CD8-positive, alpha-beta memory T cell (primary cell): ENCODE data around the gene AKAP13. TPM values are rescaled to one million over a fixed set of nuclear protein-coding genes. Genes with fewer than 3 reads are reported as not detected.

ENCODE experiments used
- CTCF ChIA-PET: fragments of 350-600 bp; sonication (Branson Sonifier 250); formaldehyde crosslinking; loops from one replicate; lab custom pipeline; 2021; ENCODE audit warnings: antibody characterized with exemption; lab: Charles Lee
- POLR2A ChIA-PET: fragments of 350-600 bp; sonication (Branson Sonifier 250); formaldehyde crosslinking; loops from one replicate; lab custom pipeline; 2021; ENCODE audit warnings: antibody characterized with exemption; lab: Charles Lee
- DNase-seq, 5 donors: peaks; one replicate each; pipeline versions ENCODE4 v3.0.0 to v3.0.0-alpha.2; 2020 to 2022; ENCODE audit warnings: mixed read lengths in 1 of 5
- H3K27ac ChIP-seq: one replicate; pipeline ENCODE4 v1.7.0; 2013; ENCODE audit warnings: low read depth, mild to moderate bottlenecking, low read length, moderate library complexity
- H3K27me3 ChIP-seq: 2 replicates; pipeline ENCODE4 v1.7.0; 2013; ENCODE audit warnings: low read length, mild to moderate bottlenecking; ENCODE audit not compliant: insufficient read depth, poor library complexity, severe bottlenecking
- H3K36me3 ChIP-seq: 2 replicates; pipeline ENCODE4 v1.7.0; 2013; ENCODE audit warnings: mild to moderate bottlenecking, low read length, moderate library complexity; ENCODE audit not compliant: insufficient read depth
- H3K4me1 ChIP-seq: 2 replicates; pipeline ENCODE4 v1.7.0; 2013; ENCODE audit warnings: mild to moderate bottlenecking, low read length, moderate library complexity; ENCODE audit not compliant: insufficient read depth
- H3K4me3 ChIP-seq: 2 replicates; pipeline ENCODE4 v1.7.0; 2013; ENCODE audit warnings: mild to moderate bottlenecking, low read length
- H3K9me3 ChIP-seq: 2 replicates; pipeline ENCODE4 v1.7.0; 2013; ENCODE audit warnings: mild to moderate bottlenecking, low read length
- H3K27ac Mint-ChIP-seq, 8 donors: one replicate each; pipeline ENCODE4 v1.8.0; 2020 to 2021; ENCODE audit warnings: mixed read lengths in 8 of 8, mild to moderate bottlenecking in 6 of 8, inconsistent platforms in 3 of 8, moderate library complexity in 3 of 8
- H3K27me3 Mint-ChIP-seq, 2 donors: one replicate each; pipeline ENCODE4 v1.8.0; 2020 to 2021; ENCODE audit warnings: mixed read lengths in 2 of 2, mild to moderate bottlenecking in 1 of 2, moderate library complexity in 1 of 2
- H3K36me3 Mint-ChIP-seq, 3 donors: one replicate each; pipeline ENCODE4 v1.8.0; 2020 to 2021; ENCODE audit warnings: mixed read lengths in 3 of 3, inconsistent platforms in 1 of 3, mild to moderate bottlenecking in 1 of 3
- H3K4me1 Mint-ChIP-seq, 3 donors: one replicate each; pipeline ENCODE4 v1.8.0; 2020 to 2021; ENCODE audit warnings: mixed read lengths in 3 of 3, inconsistent platforms in 1 of 3, mild to moderate bottlenecking in 1 of 3
- H3K4me3 Mint-ChIP-seq, 7 donors: one replicate each; pipeline ENCODE4 v1.8.0; 2020 to 2021; ENCODE audit warnings: mixed read lengths in 7 of 7, mild to moderate bottlenecking in 6 of 7, moderate library complexity in 4 of 7, inconsistent platforms in 2 of 7
- H3K9me3 Mint-ChIP-seq, 5 donors: one replicate each; pipeline ENCODE4 v1.8.0; 2020 to 2022; ENCODE audit warnings: mixed read lengths in 5 of 5, mild to moderate bottlenecking in 3 of 5, moderate library complexity in 2 of 5, inconsistent platforms in 1 of 5
- polyA plus RNA-seq: library from polyadenylated mRNA; unstranded; fragments of 300-500 nt; fragmentation: Illumina TruSeq; gene quantifications from one replicate; pipeline ENCODE4 v1.2.3, GENCODE V29; 2021
- total RNA-seq, 2 experiments: library from RNA; stranded (reverse); gene quantifications; one replicate each; pipeline ENCODE4 v1.2.3, GENCODE V29; 2021

The AKAP13 gene
- total and polyA plus RNA-seq, 3 experiments from 2014 or later, result 109 to 234 (median 113) TPM

DNA sequence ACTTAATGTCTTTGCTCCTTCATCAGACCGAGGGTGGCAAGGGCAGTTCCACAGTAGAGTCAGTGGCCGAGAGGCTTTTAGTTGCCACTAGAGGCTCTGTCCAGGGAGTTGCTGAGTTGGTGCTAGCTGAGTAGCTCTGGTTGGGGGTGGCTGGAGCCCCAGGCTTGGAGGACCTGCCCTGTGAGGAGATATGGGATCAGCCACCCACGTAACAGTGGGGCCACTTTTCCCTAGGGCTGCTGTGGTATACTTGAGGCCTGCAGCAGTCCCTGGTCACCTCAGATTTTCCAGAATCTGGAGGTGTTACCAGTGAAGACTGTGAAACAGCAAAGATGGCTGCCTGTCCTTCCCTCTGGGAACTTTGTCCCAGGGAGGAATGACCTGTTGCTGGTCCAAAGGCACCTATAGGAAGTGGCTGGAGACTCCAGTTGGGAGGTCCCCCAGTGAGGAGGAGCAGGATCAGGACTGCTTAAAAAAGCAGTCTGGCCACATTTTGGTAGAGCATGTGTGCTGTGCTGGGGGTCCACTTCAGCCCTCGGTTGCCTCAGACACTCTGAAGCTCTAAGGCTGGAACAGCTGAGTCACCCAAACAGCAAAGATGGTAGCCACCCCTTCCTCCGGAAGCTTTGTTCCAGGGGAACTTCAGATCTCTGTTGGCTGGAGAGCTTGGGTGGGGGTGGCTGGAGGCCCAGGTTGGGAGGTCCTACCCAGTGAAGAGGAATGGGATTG is 72.9 kb downstream of the AKAP13 start:
- Histone ChIP-seq H3K9me3 (peaks cover 4% of the 10 kb centered on the region), H3K27me3 (no peaks in the 10 kb centered on the region), H3K4me1 (peaks cover 8% of the 10 kb centered on the region), H3K27ac (no peak overlapping the region), H3K4me3 (no peak overlapping the region), H3K36me3 (no peaks in the 10 kb centered on the region)
- no peak for DNase-seq
- ChIA-PET CTCF (interaction anchor here (0.8 kb wide), 1 partner anchor 43 kb away, joined by 3 read pairs; no protein-coding TSS in a partner anchor), POLR2A (no interaction called here)
- Mint-ChIP-seq H3K4me3 (no peak overlapping the region), H3K9me3 (peaks cover 16 to 26% (median 24%) of the 10 kb centered on the region in 5 donors), H3K27me3 (no peaks in the 10 kb centered on the region), H3K4me1 (peaks cover 58 to 81% (median 81%) of the 10 kb centered on the region in 3 donors), H3K27ac (peak overlapping the region in 3 of 8 donors; percentile 24 to 86 (median 61)), H3K36me3 (peaks cover 10 to 25% (median 13%) of the 10 kb centered on the region in 3 donors)

GRCh38 chr15:85454403-85454802 is 74.0 kb downstream of the AKAP13 start:
- POLR2A ChIA-PET, result no interaction called here
- Mint-ChIP-seq H3K27me3 (no peaks in the 10 kb centered on the region), H3K9me3 (peaks cover 11 to 23% (median 20%) of the 10 kb centered on the region in 5 donors), H3K4me1 (peaks cover 56 to 81% (median 78%) of the 10 kb centered on the region in 3 donors), H3K36me3 (peaks cover 10 to 22% (median 13%) of the 10 kb centered on the region in 3 donors), H3K4me3 (no peak overlapping the region), H3K27ac (peak overlapping the region in 2 of 8 donors; percentile 8 to 29)
- Histone ChIP-seq H3K27me3 (no peaks in the 10 kb centered on the region), H3K36me3 (no peaks in the 10 kb centered on the region), H3K27ac (no peak overlapping the region), H3K9me3 (peaks cover 4% of the 10 kb centered on the region), H3K4me1 (peaks cover 8% of the 10 kb centered on the region), H3K4me3 (no peak overlapping the region)
- no peak for DNase-seq
- CTCF ChIA-PET, result no interaction called here

- no peak for DNase-seq
- Mint-ChIP-seq H3K9me3 (peaks cover 4 to 8% (median 7%) of the 10 kb centered on the region in 5 donors), H3K27ac (peak overlapping the region in 1 of 8 donors; percentile 77), H3K27me3 (no peaks in the 10 kb centered on the region), H3K4me3 (no peak overlapping the region), H3K4me1 (peaks cover 60 to 84% (median 78%) of the 10 kb centered on the region in 3 donors), H3K36me3 (peaks cover 2 to 7% (median 4%) of the 10 kb centered on the region in 3 donors)
- Histone ChIP-seq H3K4me3 (no peak overlapping the region), H3K27me3 (no peaks in the 10 kb centered on the region), H3K27ac (no peak overlapping the region), H3K4me1 (peaks cover 14% of the 10 kb centered on the region), H3K9me3 (no peaks in the 10 kb centered on the region), H3K36me3 (no peaks in the 10 kb centered on the region)
- ChIA-PET POLR2A (no interaction called here), CTCF (no interaction called here)
Observed at GRCh38 chr15:85455891-85456290, 75.5 kb downstream of the AKAP13 start.

DNA sequence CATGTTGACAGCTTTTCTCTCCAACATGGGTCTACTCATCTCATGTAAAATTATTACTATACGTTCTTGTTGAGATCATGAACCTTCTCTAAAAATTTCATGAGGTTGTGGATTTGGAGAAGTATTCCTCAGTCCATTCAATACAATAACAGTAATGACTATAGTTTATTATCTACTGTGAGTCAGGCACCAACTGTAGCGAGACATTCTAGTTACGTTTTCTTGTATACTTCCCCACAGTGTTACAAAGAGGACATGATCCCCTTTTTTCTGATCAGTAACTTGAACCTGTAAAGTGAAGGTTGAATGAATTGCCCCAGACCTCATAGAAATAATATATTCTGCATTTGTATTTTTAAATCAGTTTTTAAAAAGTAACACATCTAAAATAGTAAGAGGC is 76.4 kb downstream of the AKAP13 start:
- no peak for DNase-seq
- ChIA-PET CTCF (no interaction called here), POLR2A (no interaction called here)
- no peak overlapping the region for H3K27ac ChIP-seq
- Mint-ChIP-seq H3K4me1 (peaks cover 56 to 81% (median 76%) of the 10 kb centered on the region in 3 donors), H3K36me3 (peaks cover 0 to 2% (median 0%) of the 10 kb centered on the region in 3 donors), H3K27me3 (no peaks in the 10 kb centered on the region), H3K9me3 (peaks cover 0 to 2% (median 0%) of the 10 kb centered on the region in 5 donors), H3K4me3 (no peak overlapping the region), H3K27ac (no peak overlapping the region)
- H3K4me3 ChIP-seq, result no peak overlapping the region
- H3K27me3 ChIP-seq, result no peaks in the 10 kb centered on the region
- H3K4me1 ChIP-seq, result peaks cover 14% of the 10 kb centered on the region
- H3K36me3 ChIP-seq, result no peaks in the 10 kb centered on the region
- no peaks in the 10 kb centered on the region for H3K9me3 ChIP-seq

GRCh38 chr15:85457392-85457968 is 77.1 kb downstream of the AKAP13 start:
- H3K9me3 ChIP-seq, result no peaks in the 10 kb centered on the region
- H3K27ac ChIP-seq, result no peak overlapping the region
- no peak overlapping the region for H3K4me3 Mint-ChIP-seq
- CTCF ChIA-PET, result no interaction called here
- no peak for DNase-seq
- H3K36me3 Mint-ChIP-seq, result peaks cover 0 to 5% (median 5%) of the 10 kb centered on the region in 3 donors
- no peaks in the 10 kb centered on the region for H3K9me3 Mint-ChIP-seq
- H3K4me3 ChIP-seq, result no peak overlapping the region
- POLR2A ChIA-PET, result no interaction called here
- no peaks in the 10 kb centered on the region for H3K27me3 ChIP-seq
- H3K27ac Mint-ChIP-seq, result no peak overlapping the region
- no peaks in the 10 kb centered on the region for H3K27me3 Mint-ChIP-seq
- H3K36me3 ChIP-seq, result no peaks in the 10 kb centered on the region
- peaks cover 14% of the 10 kb centered on the region for H3K4me1 ChIP-seq
- peaks cover 54 to 81% (median 76%) of the 10 kb centered on the region in 3 donors for H3K4me1 Mint-ChIP-seq

- no peak overlapping the region for H3K4me3 Mint-ChIP-seq
- H3K27ac Mint-ChIP-seq, result no peak overlapping the region
- H3K4me3 ChIP-seq, result no peak overlapping the region
- H3K27ac ChIP-seq, result no peak overlapping the region
- DNase-seq, result no peak
- H3K27me3 ChIP-seq, result no peaks in the 10 kb centered on the region
- peaks cover 0 to 6% (median 5%) of the 10 kb centered on the region in 3 donors for H3K36me3 Mint-ChIP-seq
- H3K4me1 Mint-ChIP-seq, result peaks cover 51 to 79% (median 76%) of the 10 kb centered on the region in 3 donors
- ChIA-PET POLR2A (no interaction called here), CTCF (no interaction called here)
- H3K36me3 ChIP-seq, result no peaks in the 10 kb centered on the region
- no peaks in the 10 kb centered on the region for H3K9me3 ChIP-seq
- H3K27me3 Mint-ChIP-seq, result no peaks in the 10 kb centered on the region
- H3K4me1 ChIP-seq, result peaks cover 6% of the 10 kb centered on the region
- no peaks in the 10 kb centered on the region for H3K9me3 Mint-ChIP-seq
Observed at GRCh38 chr15:85458764-85459163, 78.4 kb downstream of the AKAP13 start.

DNA sequence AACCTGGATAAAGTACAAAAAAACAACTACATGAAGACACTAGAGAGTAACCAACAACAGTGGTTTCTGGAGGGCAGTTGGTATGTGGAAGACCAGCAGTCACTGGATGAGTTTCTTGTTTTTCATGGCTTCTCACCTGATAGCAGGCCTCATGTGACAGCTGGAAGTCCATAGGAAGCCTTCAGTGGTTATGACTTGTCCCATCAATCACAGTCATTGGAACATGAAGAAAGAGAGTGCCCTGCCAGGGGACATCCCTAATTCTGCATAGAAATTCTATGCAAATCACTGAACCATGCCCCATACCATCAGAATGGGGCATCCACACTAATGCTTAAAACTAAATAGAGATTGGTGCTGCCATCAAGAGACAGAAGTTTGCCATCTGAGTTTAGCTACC is 81.6 kb downstream of the AKAP13 start:
- Histone ChIP-seq H3K4me1 (peaks cover 6% of the 10 kb centered on the region), H3K4me3 (no peak overlapping the region), H3K27ac (no peak overlapping the region), H3K36me3 (no peaks in the 10 kb centered on the region), H3K27me3 (no peaks in the 10 kb centered on the region), H3K9me3 (no peaks in the 10 kb centered on the region)
- Mint-ChIP-seq H3K4me1 (peaks cover 42 to 64% (median 59%) of the 10 kb centered on the region in 3 donors), H3K4me3 (no peak overlapping the region), H3K27me3 (no peaks in the 10 kb centered on the region), H3K36me3 (peaks cover 0 to 6% (median 5%) of the 10 kb centered on the region in 3 donors), H3K9me3 (peaks cover 0 to 3% (median 0%) of the 10 kb centered on the region in 5 donors), H3K27ac (no peak overlapping the region)
- ChIA-PET POLR2A (no interaction called here), CTCF (interaction anchor here (0.7 kb wide), 1 partner anchor 185 kb away, joined by 3 read pairs; no protein-coding TSS in a partner anchor)
- no peak for DNase-seq
